IMR-90 (cell line): Measurements from ENCODE around the gene TELO2. TPM values are rescaled to one million over a fixed set of nuclear protein-coding genes. Genes with fewer than 3 reads are reported as not detected.

Source experiments
- ATAC-seq: fragments of 200-7000 bp; cut with Tn5 transposase; 2 replicates; pipeline ENCODE4 v1.9.1; 2020; ENCODE audit warnings: low read depth, mild to moderate bottlenecking, moderate library complexity
- BruUV-seq: library from RNA; stranded (reverse); fragments of 400-500 nt; replicated peaks from 2 replicates; lab custom pipeline; 2021; lab: Mats Ljungman, UMichigan
- CTCF ChIA-PET: fragments of 300-600 bp; formaldehyde crosslinking; extraction: SDS; loops from one replicate; lab custom pipeline; 2021; ENCODE audit warnings: antibody characterized with exemption; lab: Yijun Ruan, JAX
- POLR2A ChIA-PET: fragments of 300-600 bp; sonication (Branson Sonifier 250); formaldehyde crosslinking; loops from one replicate; lab custom pipeline; 2022; ENCODE audit warnings: antibody characterized with exemption; ENCODE audit not compliant: unreplicated experiment; lab: Charles Lee
- DNase-seq: peaks from one replicate; pipeline ENCODE4 v3.0.0; 2013
- H2AFZ ChIP-seq: replicated peaks from 2 replicates; pipeline ENCODE3; 2013; ENCODE audit warnings: low read length, mild to moderate bottlenecking; ENCODE audit not compliant: poor library complexity
- H2AK5ac ChIP-seq: 2 replicates; pipeline ENCODE4 v1.6.1; 2013; ENCODE audit warnings: low read depth, low read length, inconsistent platforms
- H2AK9ac ChIP-seq: replicated peaks from 2 replicates; pipeline ENCODE3; 2013; ENCODE audit warnings: mild to moderate bottlenecking, low read depth, low read length, moderate library complexity; ENCODE audit not compliant: poor library complexity
- H2BK120ac ChIP-seq: 2 replicates; pipeline ENCODE4 v1.6.1; 2013; ENCODE audit warnings: low read depth, low read length, inconsistent platforms
- H2BK15ac ChIP-seq: 3 replicates; pipeline ENCODE4 v1.6.1; 2013; ENCODE audit warnings: low read depth, low read length, inconsistent platforms
- H2BK20ac ChIP-seq: 2 replicates; pipeline ENCODE4 v1.6.1; 2013; ENCODE audit warnings: low read depth, mild to moderate bottlenecking, inconsistent platforms, low read length, moderate library complexity
- H2BK5ac ChIP-seq: 2 replicates; pipeline ENCODE4 v1.6.1; 2013; ENCODE audit warnings: mild to moderate bottlenecking, low read depth, low read length, inconsistent platforms; ENCODE audit not compliant: poor library complexity, severe bottlenecking
- H3K14ac ChIP-seq: replicated peaks from 2 replicates; pipeline ENCODE4 v1.6.1; 2013; ENCODE audit warnings: low read depth, low read length, inconsistent platforms
- H3K18ac ChIP-seq: 2 replicates; pipeline ENCODE4 v1.6.1; 2013; ENCODE audit warnings: low read depth, low read length, control low read depth
- H3K23ac ChIP-seq: 2 replicates; pipeline ENCODE4 v1.6.1; 2013; ENCODE audit warnings: low read depth, low read length, inconsistent platforms
- H3K27ac ChIP-seq: 2 replicates; pipeline ENCODE4 v1.5.1; 2013; ENCODE audit warnings: mild to moderate bottlenecking, control low read depth, low read length; ENCODE audit not compliant: insufficient read depth
- H3K27me3 ChIP-seq: 2 replicates; pipeline ENCODE4 v1.6.1; 2013; ENCODE audit warnings: low read length; ENCODE audit not compliant: control insufficient read depth, insufficient read depth
- H3K36me3 ChIP-seq: 2 replicates; pipeline ENCODE4 v1.6.1; 2013; ENCODE audit warnings: low read length, mixed read lengths; ENCODE audit not compliant: control insufficient read depth, insufficient read depth
- H3K4ac ChIP-seq: 2 replicates; pipeline ENCODE4 v1.6.1; 2013; ENCODE audit warnings: low read depth, low read length, inconsistent platforms
- H3K4me1 ChIP-seq: 2 replicates; pipeline ENCODE4 v1.6.1; 2013; ENCODE audit warnings: low read length, mixed read lengths; ENCODE audit not compliant: control insufficient read depth, insufficient read depth
- H3K4me2 ChIP-seq: 2 replicates; pipeline ENCODE4 v1.6.1; 2013; ENCODE audit warnings: low read depth, mild to moderate bottlenecking, control low read depth, low read length, moderate library complexity
- H3K4me3 ChIP-seq: 2 replicates; pipeline ENCODE4 v1.5.1; 2013; ENCODE audit warnings: low read depth, mild to moderate bottlenecking, control low read depth, low read length, moderate library complexity; ENCODE audit not compliant: insufficient read depth
- H3K56ac ChIP-seq: 2 replicates; pipeline ENCODE4 v1.6.1; 2013; ENCODE audit warnings: low read length, inconsistent platforms; ENCODE audit not compliant: insufficient read depth; ENCODE audit errors: extremely low read depth
- H3K79me1 ChIP-seq, 2 experiments: 2 replicates each; pipeline ENCODE4 v1.6.1; 2013; ENCODE audit warnings: low read length in 2 of 2, inconsistent platforms in 1 of 2, low read depth in 1 of 2
- H3K9ac ChIP-seq: 2 replicates; pipeline ENCODE4 v1.6.1; 2013; ENCODE audit warnings: low read depth, low read length, control low read depth
- H3K9me1 ChIP-seq: 2 replicates; pipeline ENCODE4 v1.6.1; 2013; ENCODE audit warnings: low read length, inconsistent platforms; ENCODE audit not compliant: insufficient read depth
- H3K9me3 ChIP-seq: 2 replicates; pipeline ENCODE4 v1.6.1; 2013; ENCODE audit warnings: low read length; ENCODE audit not compliant: control insufficient read depth, insufficient read depth
- H4K20me1 ChIP-seq: 2 replicates; pipeline ENCODE4 v1.6.1; 2013; ENCODE audit warnings: low read length, inconsistent platforms; ENCODE audit not compliant: insufficient read depth
- H4K5ac ChIP-seq: 2 replicates; pipeline ENCODE4 v1.6.1; 2013; ENCODE audit warnings: mild to moderate bottlenecking, low read depth, low read length, control low read depth
- H4K8ac ChIP-seq, 2 experiments: 2 replicates each; pipeline ENCODE4 v1.6.1; 2013; ENCODE audit warnings: low read depth in 2 of 2, low read length in 2 of 2, control low read depth in 1 of 2, inconsistent platforms in 1 of 2
- H4K91ac ChIP-seq: 2 replicates; pipeline ENCODE4 v1.6.1; 2013; ENCODE audit warnings: low read depth, low read length, inconsistent platforms; ENCODE audit not compliant: insufficient read depth
- FOS ChIP-seq: fragments of 150-350 bp; IDR thresholded peaks from 2 replicates; pipeline ENCODE4 v1.6.1; 2016; ENCODE audit warnings: low read depth, low read length
- MAFK ChIP-seq: IDR thresholded peaks from 2 replicates; pipeline ENCODE4 v1.6.1; 2012; ENCODE audit warnings: low read depth, low read length, improper control_type of control experiment
- MAZ ChIP-seq: IDR thresholded peaks from 2 replicates; pipeline ENCODE4 v1.6.1; 2012; ENCODE audit warnings: low read depth, mild to moderate bottlenecking, low read length, improper control_type of control experiment, moderate library complexity, borderline replicate concordance
- NFE2L2 ChIP-seq: fragments of 150-350 bp; IDR thresholded peaks from 2 replicates; pipeline ENCODE4 v1.6.1; 2016; ENCODE audit warnings: low read depth, mild to moderate bottlenecking, low read length
- RAD21 ChIP-seq: IDR thresholded peaks from 2 replicates; pipeline ENCODE4 v1.6.1; 2012; ENCODE audit warnings: low read length, improper control_type of control experiment
- WGBS, 2 experiments: methylation state at CpG; one replicate each; pipeline versions ENCODE4 v1.1.5 to v1.1.7; 2013; ENCODE audit warnings: missing lambda C conversion rate in 2 of 2; ENCODE audit not compliant: insufficient read length in 1 of 2; ENCODE audit errors: extremely low coverage in 2 of 2; 5-methylcytosine and 5-hydroxymethylcytosine counted together
- dilution Hi-C: fragments of 300-500 bp; cut with HindIII; formaldehyde crosslinking; loops from one replicate; pipeline ENCODE4 v1.14.3; 2018; ENCODE audit warnings: low sequenced_read_pairs; ENCODE audit not compliant: unreplicated experiment
- in situ Hi-C: fragments of 300-500 bp; cut with MboI; formaldehyde crosslinking; loops from 3 replicates; pipeline ENCODE4 v1.14.3; 2019; ENCODE audit warnings: low sequenced_read_pairs, inconsistent platforms, mixed read lengths
- intact Hi-C: fragments of 100-400 bp; cut with micrococcal nuclease; formaldehyde crosslinking; loops from 2 replicates; pipeline ENCODE4 v1.10.0; 2022
- polyA plus RNA-seq, 3 experiments: library from polyadenylated mRNA; depleted of rRNA; stranded (reverse); fragments of >200 nt; gene quantifications; 2 replicates each; pipeline ENCODE4 v1.2.3, GENCODE V29; 2012; ENCODE audit warnings: low replicate concordance in 1 of 3
- total RNA-seq: library from RNA; depleted of rRNA; stranded (reverse); fragments of >200 nt; gene quantifications from 2 replicates; pipeline ENCODE4 v1.2.3, GENCODE V29; 2012

Gene TELO2
- total and polyA plus RNA-seq, 2 of the 4 experiments (the other 2 are of a cell fraction) = 6.6 to 26.6 TPM

- no peak overlapping the region for H3K56ac ChIP-seq
- no peak overlapping the region for H2AFZ ChIP-seq
- H2AK5ac ChIP-seq = no peak overlapping the region
- H2AK9ac ChIP-seq = no peak overlapping the region
- no peak overlapping the region for H3K4me2 ChIP-seq
- H3K27me3 ChIP-seq = no peaks in the 10 kb centered on the region
- no peak overlapping the region for H4K5ac ChIP-seq
- ATAC-seq (no peak), DNase-seq (no peak)
- dilution Hi-C loops (no loop called here), in situ Hi-C loops (no loop called here), intact Hi-C loops (no loop called here)
- no peak overlapping the region for H4K91ac ChIP-seq
- BruUV-seq = no TSS peak
- no peak overlapping the region for H3K23ac ChIP-seq
- 92% methylated on average over 8 of the region's 24 CpGs; no CpG with 5 or more reads in 1 of the 2 experiments for WGBS, 2 experiments
- H3K9me3 ChIP-seq = no peaks in the 10 kb centered on the region
- no peak overlapping the region for H2BK5ac ChIP-seq
- H3K4me3 ChIP-seq = no peak overlapping the region
- no peak overlapping the region for H3K14ac ChIP-seq
- peaks cover 25% of the 10 kb centered on the region for H3K36me3 ChIP-seq
- no peaks in the 10 kb centered on the region; the same call in 1 of the 2 replicates for H4K20me1 ChIP-seq
- POLR2A ChIA-PET = no interaction called here
- H2BK20ac ChIP-seq = no peak overlapping the region
- H3K4ac ChIP-seq = no peak overlapping the region
- H3K4me1 ChIP-seq = no peaks in the 10 kb centered on the region
- CTCF ChIA-PET = no interaction called here
- no peak overlapping the region for H3K27ac ChIP-seq
- H2BK120ac ChIP-seq = no peak overlapping the region
- no peak overlapping the region for H4K8ac ChIP-seq
- no peak overlapping the region for H3K18ac ChIP-seq
- no peak overlapping the region for H2BK15ac ChIP-seq
- H3K79me1 ChIP-seq = no peaks in the 10 kb centered on the region
- no peak overlapping the region for H3K9ac ChIP-seq
- H3K9me1 ChIP-seq = no peaks in the 10 kb centered on the region
- no peak for TF ChIP-seq MAZ
- no peak for TF ChIP-seq NFE2L2
- no peak for TF ChIP-seq MAFK
- no peak for TF ChIP-seq FOS
- no peak for TF ChIP-seq RAD21
Measured at GRCh38 chr16:1508494-1509187, 15.5 kb downstream of the TELO2 start.
